NB4 (cell line): Measurements from ENCODE around the gene MAEL.

ENCODE experiments used
- DNase-seq: peaks from one replicate; pipeline ENCODE4 v3.0.0; 2010; ENCODE audit warnings: low read depth
- H3K4me3 ChIP-seq: one replicate; pipeline ENCODE4 v1.5.1; 2011; ENCODE audit warnings: mild to moderate bottlenecking, low read depth, low read length, moderate library complexity
- CTCF ChIP-seq: IDR thresholded peaks from one replicate; pipeline ENCODE4 v1.5.1; 2012; ENCODE audit warnings: low read depth, low read length
- MYC ChIP-seq: IDR thresholded peaks from 2 replicates; pipeline ENCODE4 v1.6.1; 2011; ENCODE audit warnings: low read depth, low read length
- POLR2A ChIP-seq: IDR thresholded peaks from 2 replicates; pipeline ENCODE4 v1.6.1; 2011; ENCODE audit warnings: mild to moderate bottlenecking; ENCODE audit not compliant: insufficient read length; ENCODE audit errors: extremely low read depth
- TF ChIP-seq, protein P1 (sequence below): IDR thresholded peaks from 2 replicates; pipeline ENCODE4 v1.6.1; 2011; ENCODE audit warnings: low read depth, low read length

Gene MAEL

GRCh38 chr1:166981589-166981988, 7.5 kb upstream of the MAEL start:
- TF ChIP-seq, protein P1, sequence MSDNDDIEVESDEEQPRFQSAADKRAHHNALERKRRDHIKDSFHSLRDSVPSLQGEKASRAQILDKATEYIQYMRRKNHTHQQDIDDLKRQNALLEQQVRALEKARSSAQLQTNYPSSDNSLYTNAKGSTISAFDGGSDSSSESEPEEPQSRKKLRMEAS, result no peak
- no peak for TF ChIP-seq POLR2A
- no peak for TF ChIP-seq MYC
- TF ChIP-seq CTCF, result no peak
- H3K4me3 ChIP-seq, result no peak overlapping the region
- no peak for DNase-seq

GRCh38 chr1:166999075-166999474, 10.0 kb downstream of the MAEL start:
- H3K4me3 ChIP-seq, result no peak overlapping the region
- no peak for TF ChIP-seq CTCF
- TF ChIP-seq, protein P1, result no peak
- no peak for TF ChIP-seq POLR2A
- TF ChIP-seq MYC, result no peak
- DNase-seq, result no peak

DNA sequence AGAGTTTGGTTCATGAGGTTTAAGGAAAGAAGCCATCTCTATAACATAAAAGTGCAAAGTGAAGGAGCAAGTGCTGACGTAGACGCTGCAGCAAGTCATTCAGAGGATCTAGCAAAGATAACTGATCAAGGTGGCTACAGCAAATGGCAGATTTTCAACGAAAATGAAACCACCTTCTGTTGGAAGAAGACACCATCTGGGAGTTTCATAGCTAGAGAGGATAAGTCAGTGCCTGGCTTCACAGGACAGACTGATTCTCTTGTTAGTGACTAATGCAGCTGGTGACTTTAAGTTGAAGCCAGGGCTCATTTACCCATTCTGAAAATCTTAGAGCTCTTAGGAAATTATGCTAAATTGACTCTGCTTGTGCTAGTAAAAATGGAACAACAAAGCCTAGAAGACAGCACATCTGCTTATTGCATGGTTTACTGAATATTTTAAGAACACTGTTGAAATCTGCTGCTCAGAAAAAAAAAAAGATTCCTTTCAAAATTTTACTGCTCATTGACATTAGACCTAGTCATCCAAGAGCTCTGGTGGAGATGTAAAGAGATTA, 10.5 kb downstream of the MAEL start:
- no peak overlapping the region for H3K4me3 ChIP-seq
- TF ChIP-seq CTCF (no peak), MYC (no peak), POLR2A (no peak)
- TF ChIP-seq, protein P1, result no peak
- no peak for DNase-seq

GRCh38 chr1:167000546-167000945, 11.5 kb downstream of the MAEL start:
- no peak for DNase-seq
- no peak overlapping the region for H3K4me3 ChIP-seq
- TF ChIP-seq CTCF (no peak), MYC (no peak), POLR2A (no peak)

GRCh38 chr1:167002354-167002753, 13.3 kb downstream of the MAEL start:
- DNase-seq, result no peak
- TF ChIP-seq CTCF (no peak), POLR2A (no peak), MYC (no peak)
- TF ChIP-seq, protein P1, result no peak
- H3K4me3 ChIP-seq, result no peak overlapping the region

- no peak for DNase-seq
- no peak overlapping the region for H3K4me3 ChIP-seq
- TF ChIP-seq MYC (no peak), CTCF (no peak), POLR2A (no peak)
- TF ChIP-seq, protein P1, result no peak
Observed at GRCh38 chr1:167003711-167004110, 14.6 kb downstream of the MAEL start.
